Subcutaneous adipose tissue (tissue), 4 donors: ENCODE measurements around the gene TMED7. TPM values are rescaled to one million over a fixed set of nuclear protein-coding genes. Genes with fewer than 3 reads are reported as not detected.

Source experiments
- total RNA-seq, 4 donors: library from RNA; depleted of rRNA; stranded (reverse); fragments of >200 nt; gene quantifications; one replicate each; pipeline ENCODE4 v1.1.0, GENCODE V29; 2016
- TF ChIP-seq, protein P1 (sequence below): fragments of 450-650 bp; IDR thresholded peaks from one replicate; pipeline ENCODE4 v1.5.1; 2016; ENCODE audit warnings: low read depth, mild to moderate bottlenecking, control low read depth, antibody characterized with exemption, moderate library complexity

TMED7 gene
- total RNA-seq, 4 donors from 2014 or later: 75.1 to 141 (median 77.4) TPM

DNA sequence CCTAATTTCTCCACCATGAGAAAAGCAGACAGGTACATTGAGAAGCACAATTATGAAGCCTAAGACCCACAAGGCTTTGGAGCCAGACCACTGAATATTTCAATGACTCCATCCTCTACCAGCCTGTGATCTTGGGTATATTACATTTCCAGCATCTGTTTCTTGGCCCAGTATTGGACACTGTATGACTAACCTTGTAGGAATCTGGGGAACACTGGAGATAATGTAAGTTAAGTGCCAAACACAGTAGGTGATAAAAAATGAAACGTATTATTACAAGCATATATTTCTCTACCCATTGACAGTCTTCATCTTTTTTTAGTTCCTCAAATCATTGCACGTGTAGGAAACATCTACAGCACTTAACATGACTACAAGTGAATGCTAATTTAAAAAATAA is 52.7 kb downstream of the TMED7 start:
- TF ChIP-seq, protein P1, sequence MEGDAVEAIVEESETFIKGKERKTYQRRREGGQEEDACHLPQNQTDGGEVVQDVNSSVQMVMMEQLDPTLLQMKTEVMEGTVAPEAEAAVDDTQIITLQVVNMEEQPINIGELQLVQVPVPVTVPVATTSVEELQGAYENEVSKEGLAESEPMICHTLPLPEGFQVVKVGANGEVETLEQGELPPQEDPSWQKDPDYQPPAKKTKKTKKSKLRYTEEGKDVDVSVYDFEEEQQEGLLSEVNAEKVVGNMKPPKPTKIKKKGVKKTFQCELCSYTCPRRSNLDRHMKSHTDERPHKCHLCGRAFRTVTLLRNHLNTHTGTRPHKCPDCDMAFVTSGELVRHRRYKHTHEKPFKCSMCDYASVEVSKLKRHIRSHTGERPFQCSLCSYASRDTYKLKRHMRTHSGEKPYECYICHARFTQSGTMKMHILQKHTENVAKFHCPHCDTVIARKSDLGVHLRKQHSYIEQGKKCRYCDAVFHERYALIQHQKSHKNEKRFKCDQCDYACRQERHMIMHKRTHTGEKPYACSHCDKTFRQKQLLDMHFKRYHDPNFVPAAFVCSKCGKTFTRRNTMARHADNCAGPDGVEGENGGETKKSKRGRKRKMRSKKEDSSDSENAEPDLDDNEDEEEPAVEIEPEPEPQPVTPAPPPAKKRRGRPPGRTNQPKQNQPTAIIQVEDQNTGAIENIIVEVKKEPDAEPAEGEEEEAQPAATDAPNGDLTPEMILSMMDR: no peak

DNA sequence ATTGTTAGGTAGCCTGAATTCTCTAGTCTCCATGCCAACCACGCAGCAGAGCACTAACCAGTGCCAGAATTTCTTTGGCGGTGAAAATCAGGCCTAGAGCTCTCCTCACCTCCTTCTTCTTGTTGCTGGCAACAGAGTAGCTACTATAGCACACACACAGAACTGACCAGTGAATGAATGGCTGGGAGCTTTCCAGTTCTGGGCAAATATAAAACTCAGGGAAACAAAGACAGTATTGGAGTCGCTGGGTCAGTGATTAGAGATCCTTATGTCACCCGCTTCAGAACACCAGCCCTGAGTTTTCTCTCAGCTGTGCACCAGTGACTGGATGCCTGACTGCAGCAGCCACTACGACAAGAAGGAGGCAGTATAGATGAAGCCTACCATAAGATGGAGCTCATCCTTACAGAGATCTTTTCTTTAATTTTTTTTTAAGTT is 54.4 kb downstream of the TMED7 start:
- TF ChIP-seq, protein P1: no peak

DNA sequence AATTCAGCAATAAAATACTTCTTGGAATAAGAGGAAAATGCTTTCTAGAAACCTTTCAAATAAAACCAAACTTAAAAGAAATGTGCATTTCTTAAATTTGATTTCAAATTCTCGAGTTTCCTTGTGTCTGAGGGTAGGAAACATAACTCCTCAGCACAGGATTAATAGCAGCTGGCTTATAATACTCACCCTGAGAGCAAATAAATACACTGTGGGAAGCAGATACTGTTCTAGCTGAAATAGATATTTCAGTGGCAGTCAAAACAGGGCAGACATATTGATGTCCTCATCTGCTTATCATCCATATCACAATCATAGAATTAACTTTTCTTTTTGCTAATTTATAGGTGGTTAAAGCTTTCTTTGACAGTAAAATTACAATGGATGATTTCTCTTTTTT is 57.2 kb downstream of the TMED7 start:
- TF ChIP-seq, protein P1: no peak

DNA sequence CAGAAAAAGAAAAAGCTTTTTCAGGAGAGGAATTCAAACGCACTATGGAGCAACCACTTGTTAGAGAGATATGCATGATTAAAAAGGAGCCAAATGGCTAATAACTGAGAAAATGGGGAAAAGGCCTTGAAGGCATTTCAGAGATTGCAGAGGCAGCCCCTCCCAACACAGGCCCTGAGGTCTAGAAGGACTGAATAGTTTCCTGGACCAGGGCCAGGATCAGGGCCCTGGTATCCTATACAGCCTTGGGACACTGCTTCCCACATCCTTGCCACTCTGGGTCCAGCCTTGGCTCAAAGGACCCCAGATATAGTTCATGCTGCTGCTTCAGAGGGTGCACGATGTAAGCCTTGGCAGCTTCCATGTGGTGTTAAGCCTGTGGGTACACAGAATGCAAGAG is 60.6 kb downstream of the TMED7 start:
- TF ChIP-seq, protein P1: no peak

Other genes with a start within 250 kb of the TMED7 start
- gene FEM1C, start 81.3 kb downstream of the TMED7 start, total RNA-seq: 10 to 100 TPM; 24.3 to 59.8 (median 34.0) TPM
- gene TICAM2, start 23.6 kb downstream of the TMED7 start, total RNA-seq: 1 to 10 TPM in 3 of 4 donors, under 1 TPM in 1; 0.57 to 4.2 (median 3.2) TPM
- 100 to 1,000 TPM in 3 of 4 donors, 10 to 100 TPM in 1; 74.2 to 349 (median 229) TPM for gene CDO1, start 190.6 kb upstream of the TMED7 start, total RNA-seq
- 10 to 100 TPM; 54.1 to 89.5 (median 78.2) TPM for gene ATG12, start 215.5 kb upstream of the TMED7 start, total RNA-seq
- 100 to 1,000 TPM in 2 of 4 donors, 10 to 100 TPM in 2; 69.5 to 175 (median 109) TPM for gene AP3S1, start 215.9 kb upstream of the TMED7 start, total RNA-seq